HCT116 (cell line): Measurements from ENCODE around the gene GFPT1.

ENCODE experiments used
- JUND ChIP-seq: IDR thresholded peaks from 2 replicates; pipeline ENCODE4 v1.6.1; 2012
- POLR2A ChIP-seq: IDR thresholded peaks from 2 replicates; pipeline ENCODE4 v1.7.0; 2011; ENCODE audit warnings: borderline replicate concordance; ENCODE audit not compliant: insufficient read depth, insufficient read length; ENCODE audit errors: extremely low read depth
- POLR2AphosphoS5 ChIP-seq: IDR thresholded peaks from 2 replicates; pipeline ENCODE4 v1.6.1; 2011; ENCODE audit warnings: mild to moderate bottlenecking, low read depth, low read length, moderate library complexity
- TF ChIP-seq, protein P1 (sequence below), 3 experiments: fragments of 200-600 bp in 1 of 3; sonication (generic) in 1 of 3; IDR thresholded peaks in 2 of 3; conservative IDR thresholded peaks in 1 of 3; 2 replicates each; pipeline ENCODE4 v1.5.1; 2012 to 2017; ENCODE audit warnings: low read depth in 2 of 3, low read length in 2 of 3, antibody characterized with exemption in 1 of 3, borderline replicate concordance in 1 of 3, control low read depth in 1 of 3, mild to moderate bottlenecking in 1 of 3, mixed read lengths in 1 of 3, mixed run types in 1 of 3, moderate library complexity in 1 of 3; ENCODE audit not compliant: insufficient read depth in 1 of 3
- TF ChIP-seq, protein P2 (sequence below): IDR thresholded peaks from 2 replicates; pipeline ENCODE4 v1.6.1; 2012; ENCODE audit warnings: low read depth

DNA sequence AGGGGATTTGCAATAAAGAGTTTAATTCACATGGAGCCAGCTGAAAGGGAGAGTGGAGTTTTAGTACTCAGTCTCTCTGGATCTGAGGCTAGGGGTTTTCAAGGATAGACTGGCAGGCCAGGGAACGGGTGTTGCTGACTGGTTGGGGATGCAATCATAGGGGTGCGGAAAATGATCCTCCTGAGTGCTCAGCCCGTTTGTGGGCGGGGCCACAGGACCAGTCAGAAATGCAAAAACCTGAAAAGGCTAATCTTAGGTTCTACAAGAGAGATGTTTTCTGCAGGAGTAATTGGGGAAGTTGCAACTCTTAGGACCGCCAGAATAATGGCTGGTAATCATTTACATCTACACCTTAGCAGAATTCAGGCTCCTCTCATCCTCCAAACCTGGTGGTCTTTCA, 47.7 kb upstream of the GFPT1 start:
- TF ChIP-seq, protein P1, sequence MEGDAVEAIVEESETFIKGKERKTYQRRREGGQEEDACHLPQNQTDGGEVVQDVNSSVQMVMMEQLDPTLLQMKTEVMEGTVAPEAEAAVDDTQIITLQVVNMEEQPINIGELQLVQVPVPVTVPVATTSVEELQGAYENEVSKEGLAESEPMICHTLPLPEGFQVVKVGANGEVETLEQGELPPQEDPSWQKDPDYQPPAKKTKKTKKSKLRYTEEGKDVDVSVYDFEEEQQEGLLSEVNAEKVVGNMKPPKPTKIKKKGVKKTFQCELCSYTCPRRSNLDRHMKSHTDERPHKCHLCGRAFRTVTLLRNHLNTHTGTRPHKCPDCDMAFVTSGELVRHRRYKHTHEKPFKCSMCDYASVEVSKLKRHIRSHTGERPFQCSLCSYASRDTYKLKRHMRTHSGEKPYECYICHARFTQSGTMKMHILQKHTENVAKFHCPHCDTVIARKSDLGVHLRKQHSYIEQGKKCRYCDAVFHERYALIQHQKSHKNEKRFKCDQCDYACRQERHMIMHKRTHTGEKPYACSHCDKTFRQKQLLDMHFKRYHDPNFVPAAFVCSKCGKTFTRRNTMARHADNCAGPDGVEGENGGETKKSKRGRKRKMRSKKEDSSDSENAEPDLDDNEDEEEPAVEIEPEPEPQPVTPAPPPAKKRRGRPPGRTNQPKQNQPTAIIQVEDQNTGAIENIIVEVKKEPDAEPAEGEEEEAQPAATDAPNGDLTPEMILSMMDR (IDR thresholded peaks at IDR 0.05 in 2 of 3, conservative IDR thresholded peaks at IDR 0.05 in 1 of 3; ENCODE audit: borderline replicate concordance in 1 of 3, insufficient read depth in 1 of 3, low read depth in 2 of 3, low read length in 2 of 3): no peak
- TF ChIP-seq JUND (no peak), POLR2A (no peak), POLR2AphosphoS5 (no peak)
- TF ChIP-seq, protein P2, sequence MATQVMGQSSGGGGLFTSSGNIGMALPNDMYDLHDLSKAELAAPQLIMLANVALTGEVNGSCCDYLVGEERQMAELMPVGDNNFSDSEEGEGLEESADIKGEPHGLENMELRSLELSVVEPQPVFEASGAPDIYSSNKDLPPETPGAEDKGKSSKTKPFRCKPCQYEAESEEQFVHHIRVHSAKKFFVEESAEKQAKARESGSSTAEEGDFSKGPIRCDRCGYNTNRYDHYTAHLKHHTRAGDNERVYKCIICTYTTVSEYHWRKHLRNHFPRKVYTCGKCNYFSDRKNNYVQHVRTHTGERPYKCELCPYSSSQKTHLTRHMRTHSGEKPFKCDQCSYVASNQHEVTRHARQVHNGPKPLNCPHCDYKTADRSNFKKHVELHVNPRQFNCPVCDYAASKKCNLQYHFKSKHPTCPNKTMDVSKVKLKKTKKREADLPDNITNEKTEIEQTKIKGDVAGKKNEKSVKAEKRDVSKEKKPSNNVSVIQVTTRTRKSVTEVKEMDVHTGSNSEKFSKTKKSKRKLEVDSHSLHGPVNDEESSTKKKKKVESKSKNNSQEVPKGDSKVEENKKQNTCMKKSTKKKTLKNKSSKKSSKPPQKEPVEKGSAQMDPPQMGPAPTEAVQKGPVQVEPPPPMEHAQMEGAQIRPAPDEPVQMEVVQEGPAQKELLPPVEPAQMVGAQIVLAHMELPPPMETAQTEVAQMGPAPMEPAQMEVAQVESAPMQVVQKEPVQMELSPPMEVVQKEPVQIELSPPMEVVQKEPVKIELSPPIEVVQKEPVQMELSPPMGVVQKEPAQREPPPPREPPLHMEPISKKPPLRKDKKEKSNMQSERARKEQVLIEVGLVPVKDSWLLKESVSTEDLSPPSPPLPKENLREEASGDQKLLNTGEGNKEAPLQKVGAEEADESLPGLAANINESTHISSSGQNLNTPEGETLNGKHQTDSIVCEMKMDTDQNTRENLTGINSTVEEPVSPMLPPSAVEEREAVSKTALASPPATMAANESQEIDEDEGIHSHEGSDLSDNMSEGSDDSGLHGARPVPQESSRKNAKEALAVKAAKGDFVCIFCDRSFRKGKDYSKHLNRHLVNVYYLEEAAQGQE: no peak
